Ecto neural progenitor cell (in vitro differentiated cells): ENCODE results near the gene TLX2.
"Not testable (repeated sequence)": the region's sequence is repeated elsewhere in the genome, so short reads cannot be mapped to it uniquely, and the experiment has no call there.

ENCODE experiments used
- DNase-seq: peaks from one replicate; pipeline ENCODE4 v3.0.0-alpha.2; 2018; ENCODE audit warnings: low spot score

The TLX2 gene

DNA sequence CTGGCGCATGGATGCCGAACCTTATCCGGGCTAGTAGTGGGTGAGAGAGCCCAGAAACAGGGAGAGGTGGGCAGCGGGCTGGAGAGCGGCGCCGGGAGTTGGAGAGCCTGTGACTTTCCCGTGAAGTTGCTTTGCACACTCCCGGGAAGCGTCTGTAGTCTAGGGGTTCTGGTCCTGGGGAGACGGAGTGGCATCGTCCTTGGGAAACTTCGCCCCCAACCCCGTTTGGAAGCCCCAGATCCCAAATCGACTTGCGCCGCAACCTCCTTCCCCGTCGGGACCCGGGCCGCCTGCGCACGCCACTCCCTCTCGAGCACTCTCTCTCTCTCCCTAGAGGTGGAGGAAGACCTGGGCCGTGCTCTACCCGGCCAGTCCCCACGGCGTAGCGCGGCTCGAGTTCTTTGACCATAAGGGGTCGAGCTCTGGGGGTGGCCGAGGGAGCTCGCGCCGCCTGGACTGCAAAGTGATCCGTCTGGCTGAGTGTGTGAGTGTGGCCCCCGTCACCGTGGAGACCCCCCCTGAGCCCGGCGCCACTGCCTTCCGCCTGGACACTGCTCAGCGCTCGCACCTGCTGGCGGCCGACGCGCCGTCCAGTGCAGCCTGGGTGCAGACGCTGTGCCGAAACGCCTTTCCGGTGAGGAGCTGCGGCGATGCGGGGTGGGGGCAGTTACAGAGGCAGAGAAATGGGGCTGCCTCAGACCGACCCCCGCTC is 40.7 kb downstream of the TLX2 start:
- peak; percentile 79 for DNase-seq

DNA sequence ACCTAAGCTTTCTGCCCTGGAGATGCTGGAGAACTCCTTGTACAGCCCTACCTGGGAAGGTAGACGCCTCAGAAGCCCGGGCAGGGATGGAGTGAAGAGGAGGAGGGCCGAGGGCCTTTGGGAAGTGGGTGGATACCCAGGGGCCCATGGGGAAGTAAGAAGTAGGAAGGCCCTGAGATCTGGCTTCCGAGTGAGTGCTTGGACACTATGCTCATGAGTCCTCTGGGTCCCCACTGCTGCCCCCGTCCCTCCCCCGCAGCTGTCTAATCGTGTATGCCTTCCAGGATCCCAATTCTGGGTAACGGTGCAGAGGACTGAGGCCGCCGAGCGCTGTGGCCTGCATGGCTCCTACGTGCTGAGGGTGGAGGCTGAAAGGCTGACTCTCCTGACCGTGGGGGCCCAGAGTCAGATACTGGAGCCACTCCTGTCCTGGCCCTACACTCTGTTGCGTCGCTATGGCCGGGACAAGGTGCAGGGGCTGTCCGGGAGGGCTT is 41.4 kb downstream of the TLX2 start:
- no peak for DNase-seq

DNA sequence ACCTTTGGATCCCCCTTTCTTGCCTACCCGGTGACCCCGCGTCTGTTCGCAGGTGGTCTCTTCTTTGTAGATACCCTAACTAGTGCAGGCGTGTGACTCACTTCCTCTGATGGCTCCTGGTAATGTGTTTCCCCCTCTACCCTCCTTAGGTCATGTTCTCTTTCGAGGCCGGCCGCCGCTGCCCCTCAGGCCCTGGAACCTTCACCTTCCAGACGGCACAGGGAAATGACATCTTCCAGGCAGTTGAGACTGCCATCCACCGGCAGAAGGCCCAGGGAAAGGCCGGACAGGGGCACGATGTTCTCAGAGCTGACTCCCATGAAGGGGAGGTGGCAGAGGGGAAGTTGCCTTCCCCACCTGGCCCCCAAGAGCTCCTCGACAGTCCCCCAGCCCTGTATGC is 41.9 kb downstream of the TLX2 start:
- DNase-seq, result no peak

- no peak for DNase-seq
Observed at GRCh38 chr2:74556831-74557370, 42.7 kb downstream of the TLX2 start.

DNA sequence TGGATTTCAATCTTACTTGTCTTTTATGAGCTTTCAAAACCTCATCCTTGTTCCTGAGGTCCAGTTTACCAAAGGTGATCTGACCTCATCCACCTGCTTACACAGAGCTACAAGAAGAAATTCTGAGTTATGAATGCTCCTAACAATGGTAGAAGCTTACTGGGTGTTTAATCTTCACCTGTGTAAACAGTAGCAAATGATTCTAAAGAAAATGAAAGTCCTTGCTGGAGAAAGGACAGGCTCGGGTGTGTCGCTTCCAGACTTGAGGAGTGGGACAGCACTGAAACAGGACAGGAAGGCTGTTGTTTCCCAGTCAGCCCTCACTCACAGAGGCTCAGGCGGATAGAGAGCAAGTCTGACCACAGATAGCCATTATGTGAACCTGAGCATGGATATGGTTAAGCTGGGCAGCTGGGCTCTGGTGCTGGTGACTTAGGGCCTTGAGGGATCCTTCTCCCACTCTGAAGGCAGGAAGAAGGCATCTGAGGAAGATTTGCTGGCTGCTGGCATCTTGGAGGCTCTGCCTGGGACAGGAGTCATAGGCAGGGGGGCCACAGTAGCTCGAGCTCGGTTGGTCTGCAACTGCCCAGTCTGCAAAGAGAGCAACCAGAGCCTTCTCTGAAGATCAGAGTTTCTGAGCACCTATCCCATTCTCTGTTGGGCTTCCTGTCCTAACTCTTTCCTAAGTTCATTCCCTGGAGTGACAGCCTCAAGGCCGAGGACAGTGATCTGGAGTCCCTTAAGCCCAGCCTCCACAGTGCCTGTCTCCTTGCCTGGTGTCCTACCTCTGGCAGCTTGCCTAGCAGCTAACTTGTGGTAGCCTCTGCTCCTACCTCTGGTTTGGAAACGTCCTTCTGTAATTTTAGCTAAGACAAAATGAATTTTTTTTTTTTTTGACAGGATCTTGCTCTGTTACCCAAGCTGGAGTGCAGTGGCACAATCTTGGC is 44.3 kb downstream of the TLX2 start:
- no peak for DNase-seq

DNA sequence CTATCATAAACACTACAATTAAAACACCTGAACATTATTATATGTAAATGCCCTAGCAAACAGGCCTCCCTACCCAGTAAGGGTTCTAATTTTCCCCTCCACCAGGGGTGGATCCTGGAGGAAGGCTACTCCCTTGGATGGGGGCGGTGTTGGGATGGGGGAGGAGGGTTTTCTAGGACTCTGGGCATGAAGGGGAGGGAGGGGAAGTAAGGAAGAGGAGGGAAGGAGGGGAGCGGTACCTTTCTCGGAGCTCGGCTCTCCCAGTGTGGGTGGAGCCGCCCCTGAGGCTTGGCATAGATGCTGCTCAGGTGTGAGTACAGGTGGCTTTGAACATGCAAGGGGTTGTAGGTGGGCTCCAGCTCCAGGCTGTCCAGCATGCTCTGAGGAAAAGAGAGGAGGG is 45.7 kb downstream of the TLX2 start:
- DNase-seq, result no peak

GRCh38 chr2:74560591-74560990 is 46.3 kb downstream of the TLX2 start:
- no peak for DNase-seq

DNA sequence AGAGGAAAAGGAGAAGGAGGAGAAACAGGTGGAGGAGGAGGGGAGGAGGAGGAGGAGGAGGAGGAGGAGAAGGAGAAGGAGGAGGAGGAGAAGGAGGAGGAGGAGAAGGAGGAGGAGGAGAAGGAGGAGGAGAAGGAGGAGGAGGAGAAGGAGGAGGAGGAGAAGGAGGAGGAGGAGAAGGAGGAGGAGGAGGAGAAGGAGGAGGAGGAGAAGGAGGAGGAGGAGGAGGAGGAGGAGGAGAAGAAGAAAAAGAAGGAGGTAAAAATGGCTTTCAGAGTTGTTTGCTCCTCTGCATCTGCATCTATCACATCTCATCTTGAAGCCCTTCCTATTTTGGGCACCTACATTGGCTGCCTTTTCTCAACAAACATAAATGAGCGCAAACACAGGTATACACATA is 46.8 kb downstream of the TLX2 start:
- not testable (repeated sequence) for DNase-seq

- no peak for DNase-seq
Observed at GRCh38 chr2:74562126-74562775, 48.0 kb downstream of the TLX2 start.

GRCh38 chr2:74564222-74564621 is 50.0 kb downstream of the TLX2 start:
- no peak for DNase-seq

- DNase-seq, result no peak
Observed at GRCh38 chr2:74566076-74566753, 52.0 kb downstream of the TLX2 start.

GRCh38 chr2:74566754-74567085 is 52.5 kb downstream of the TLX2 start:
- DNase-seq, result no peak
